Mesenchymal stem cell (in vitro differentiated cells and primary cell): ENCODE data around the gene ADCY1.

Experiments
- DNase-seq: peaks from one replicate; pipeline ENCODE4 v3.0.0-alpha.2; 2013
- H2AFZ ChIP-seq: one replicate; pipeline ENCODE4 v1.6.1; 2013; ENCODE audit warnings: low read depth, mild to moderate bottlenecking, control low read depth, inconsistent platforms, low read length, moderate library complexity
- H2AK5ac ChIP-seq: 2 replicates; pipeline ENCODE4 v1.6.1; 2013; ENCODE audit warnings: low read length, moderate library complexity, mild to moderate bottlenecking, inconsistent platforms; ENCODE audit not compliant: severe bottlenecking
- H2BK120ac ChIP-seq: one replicate; pipeline ENCODE4 v1.6.1; 2013; ENCODE audit warnings: low read depth, mild to moderate bottlenecking, inconsistent platforms, low read length, moderate library complexity
- H2BK12ac ChIP-seq, 2 experiments: one replicate each; pipeline ENCODE4 v1.6.1; 2013; ENCODE audit warnings: inconsistent platforms in 2 of 2, low read length in 2 of 2, mild to moderate bottlenecking in 2 of 2, moderate library complexity in 2 of 2, control low read depth in 1 of 2
- H2BK15ac ChIP-seq: one replicate; pipeline ENCODE4 v1.6.1; 2013; ENCODE audit warnings: mild to moderate bottlenecking, low read depth, inconsistent platforms; ENCODE audit not compliant: poor library complexity, severe bottlenecking
- H2BK5ac ChIP-seq: 2 replicates; pipeline ENCODE4 v1.6.1; 2013; ENCODE audit warnings: low read depth, mild to moderate bottlenecking, low read length, control low read depth, inconsistent platforms; ENCODE audit not compliant: poor library complexity, severe bottlenecking
- H3K14ac ChIP-seq, 2 experiments: one replicate each; pipeline ENCODE4 v1.6.1; 2013; ENCODE audit warnings: inconsistent platforms in 2 of 2, low read length in 2 of 2, control low read depth in 1 of 2, mild to moderate bottlenecking in 1 of 2, moderate library complexity in 1 of 2
- H3K18ac ChIP-seq, 2 experiments: one replicate each; pipeline ENCODE4 v1.6.1; 2013; ENCODE audit warnings: inconsistent platforms in 2 of 2, low read length in 2 of 2, control low read depth in 1 of 2, low read depth in 1 of 2, mild to moderate bottlenecking in 1 of 2
- H3K23ac ChIP-seq, 2 experiments: one replicate each; pipeline ENCODE4 v1.6.1; 2013; ENCODE audit warnings: inconsistent platforms in 2 of 2, low read length in 2 of 2, mild to moderate bottlenecking in 2 of 2, moderate library complexity in 2 of 2, control low read depth in 1 of 2
- H3K27ac ChIP-seq: 2 replicates; pipeline ENCODE4 v1.5.1; 2013; ENCODE audit warnings: mild to moderate bottlenecking, moderate library complexity, low read length, control low read depth, inconsistent platforms; ENCODE audit not compliant: poor library complexity, severe bottlenecking
- H3K27me3 ChIP-seq, 2 experiments: 2 replicates each; pipeline versions ENCODE4 v1.6.1 to v1.7.0; 2013; ENCODE audit warnings: low read length in 2 of 2, mild to moderate bottlenecking in 2 of 2, moderate library complexity in 2 of 2, control low read depth in 1 of 2, inconsistent platforms in 1 of 2; ENCODE audit not compliant: control insufficient read depth in 1 of 2, insufficient read depth in 1 of 2
- H3K36me3 ChIP-seq, 2 experiments: 2 replicates each; pipeline versions ENCODE4 v1.6.1 to v1.7.0; 2013; ENCODE audit warnings: low read length in 2 of 2, control low read depth in 1 of 2, inconsistent platforms in 1 of 2, low read depth in 1 of 2, mild to moderate bottlenecking in 1 of 2; ENCODE audit not compliant: insufficient read depth in 2 of 2, control insufficient read depth in 1 of 2
- H3K4ac ChIP-seq, 2 experiments: one replicate each; pipeline ENCODE4 v1.6.1; 2013; ENCODE audit warnings: inconsistent platforms in 2 of 2, low read length in 2 of 2, mild to moderate bottlenecking in 2 of 2, moderate library complexity in 2 of 2, control low read depth in 1 of 2, low read depth in 1 of 2
- H3K4me1 ChIP-seq: 2 replicates; pipeline ENCODE4 v1.6.1; 2013; ENCODE audit warnings: low read depth, low read length, control low read depth; ENCODE audit not compliant: control insufficient read depth, insufficient read depth
- H3K4me2 ChIP-seq: 2 replicates; pipeline ENCODE4 v1.6.1; 2013; ENCODE audit warnings: low read length, mild to moderate bottlenecking, inconsistent platforms; ENCODE audit not compliant: poor library complexity, severe bottlenecking
- H3K4me3 ChIP-seq, 2 experiments: 2 replicates each; pipeline versions ENCODE4 v1.5.1 to v1.7.0; 2013; ENCODE audit warnings: low read length in 2 of 2, mild to moderate bottlenecking in 2 of 2, control low read depth in 1 of 2, low read depth in 1 of 2; ENCODE audit not compliant: insufficient read depth in 1 of 2
- H3K79me1 ChIP-seq: replicated peaks from 2 replicates; pipeline ENCODE4 v1.6.1; 2013; ENCODE audit warnings: mild to moderate bottlenecking, control low read depth, low read length, inconsistent platforms; ENCODE audit not compliant: poor library complexity, severe bottlenecking
- H3K9ac ChIP-seq: 2 replicates; pipeline ENCODE4 v1.7.0; 2013; ENCODE audit warnings: mild to moderate bottlenecking, low read length, moderate library complexity
- H3K9me3 ChIP-seq: 2 replicates; pipeline ENCODE4 v1.7.0; 2013; ENCODE audit warnings: mild to moderate bottlenecking, low read length; ENCODE audit not compliant: control insufficient read depth
- H4K8ac ChIP-seq: one replicate; pipeline ENCODE4 v1.6.1; 2013; ENCODE audit warnings: inconsistent platforms, mild to moderate bottlenecking, low read length, moderate library complexity
- H4K91ac ChIP-seq: one replicate; pipeline ENCODE4 v1.6.1; 2013; ENCODE audit warnings: mild to moderate bottlenecking, low read length, inconsistent platforms
- WGBS: methylation state at CpG from one replicate; pipeline ENCODE4 v1.1.7; 2013; ENCODE audit warnings: mixed read lengths; 5-methylcytosine and 5-hydroxymethylcytosine counted together

ADCY1 gene

GRCh38 chr7:45591101-45591906, 17.1 kb downstream of the ADCY1 start:
- Histone ChIP-seq H3K4me1 (no peaks in the 10 kb centered on the region), H2BK120ac (no peak overlapping the region), H3K9me3 (no peaks in the 10 kb centered on the region), H4K91ac (no peak overlapping the region), H3K4me3 (no peak overlapping the region), H3K23ac (no peak overlapping the region), H3K4ac (no peak overlapping the region), H2BK15ac (no peak overlapping the region), H3K18ac (no peak overlapping the region), H2BK5ac (no peak overlapping the region), H3K27me3 (peaks cover 16 to 20% of the 10 kb centered on the region in 2 experiments), H2BK12ac (no peak overlapping the region), H4K8ac (no peak overlapping the region), H2AK5ac (no peak overlapping the region), H3K36me3 (no peaks in the 10 kb centered on the region), H3K9ac (no peak overlapping the region), H3K4me2 (no peak overlapping the region), H3K79me1 (no peaks in the 10 kb centered on the region), H2AFZ (no peak overlapping the region), H3K14ac (no peak overlapping the region), H3K27ac (no peak overlapping the region)
- no peak for DNase-seq
- WGBS, result 80% methylated on average over 11 of the region's 11 CpGs

- H3K4me1 ChIP-seq, result no peaks in the 10 kb centered on the region
- H2BK5ac ChIP-seq, result no peak overlapping the region
- WGBS, result 84% methylated on average over 24 of the region's 24 CpGs
- H3K9me3 ChIP-seq, result no peaks in the 10 kb centered on the region
- peaks cover 17 to 20% of the 10 kb centered on the region in 2 experiments for H3K27me3 ChIP-seq
- no peak overlapping the region for H2BK15ac ChIP-seq
- no peak overlapping the region for H2AFZ ChIP-seq
- H3K4ac ChIP-seq, result no peak overlapping the region
- no peak overlapping the region for H2AK5ac ChIP-seq
- H3K4me3 ChIP-seq, result no peak overlapping the region
- H3K14ac ChIP-seq, result no peak overlapping the region
- H3K36me3 ChIP-seq, result no peaks in the 10 kb centered on the region
- no peak overlapping the region for H4K8ac ChIP-seq
- H3K23ac ChIP-seq, result no peak overlapping the region
- H2BK12ac ChIP-seq, result no peak overlapping the region
- no peak overlapping the region for H3K18ac ChIP-seq
- no peak overlapping the region for H2BK120ac ChIP-seq
- H3K4me2 ChIP-seq, result no peak overlapping the region
- H4K91ac ChIP-seq, result no peak overlapping the region
- no peak for DNase-seq
- no peaks in the 10 kb centered on the region for H3K79me1 ChIP-seq
- H3K27ac ChIP-seq, result no peak overlapping the region
- no peak overlapping the region for H3K9ac ChIP-seq
Observed at GRCh38 chr7:45592230-45592991, 18.2 kb downstream of the ADCY1 start.

GRCh38 chr7:45593121-45593541, 19.0 kb downstream of the ADCY1 start:
- Histone ChIP-seq H3K4ac (no peak overlapping the region), H4K8ac (no peak overlapping the region), H3K23ac (no peak overlapping the region), H2BK5ac (no peak overlapping the region), H3K27me3 (peaks cover 18 to 23% of the 10 kb centered on the region in 2 experiments), H3K27ac (no peak overlapping the region), H3K9ac (no peak overlapping the region), H3K4me2 (no peak overlapping the region), H2AK5ac (no peak overlapping the region), H3K9me3 (no peaks in the 10 kb centered on the region), H4K91ac (no peak overlapping the region), H2BK120ac (no peak overlapping the region), H3K79me1 (no peaks in the 10 kb centered on the region), H3K18ac (no peak overlapping the region), H2BK12ac (no peak overlapping the region), H3K4me1 (no peaks in the 10 kb centered on the region), H3K14ac (no peak overlapping the region), H2BK15ac (no peak overlapping the region), H2AFZ (no peak overlapping the region), H3K36me3 (no peaks in the 10 kb centered on the region), H3K4me3 (no peak overlapping the region)
- no peak for DNase-seq
- WGBS, result 88% methylated on average over 12 of the region's 12 CpGs

- Histone ChIP-seq H2BK15ac (no peak overlapping the region), H3K18ac (no peak overlapping the region), H3K36me3 (no peaks in the 10 kb centered on the region), H4K91ac (no peak overlapping the region), H3K9me3 (no peaks in the 10 kb centered on the region), H2BK5ac (no peak overlapping the region), H3K27me3 (peaks cover 18 to 23% of the 10 kb centered on the region in 2 experiments), H3K4me1 (peaks cover 1% of the 10 kb centered on the region), H3K14ac (peak overlapping the region in 1 of 2 experiments; percentile 13), H3K9ac (no peak overlapping the region), H2AFZ (no peak overlapping the region), H3K4ac (no peak overlapping the region), H2BK12ac (no peak overlapping the region), H3K79me1 (no peaks in the 10 kb centered on the region), H3K27ac (no peak overlapping the region), H2AK5ac (no peak overlapping the region), H3K4me3 (no peak overlapping the region), H3K23ac (no peak overlapping the region), H4K8ac (no peak overlapping the region), H3K4me2 (no peak overlapping the region), H2BK120ac (no peak overlapping the region)
- WGBS, result 93% methylated on average over 8 of the region's 8 CpGs
- no peak for DNase-seq
Observed at GRCh38 chr7:45593877-45594276, 19.7 kb downstream of the ADCY1 start.
